Spleen (tissue), 11 donors: Measurements from ENCODE around the gene DDX31. TPM values are rescaled to one million over a fixed set of nuclear protein-coding genes. Genes with fewer than 3 reads are reported as not detected.
A peak's percentile ranks its signal among the peaks of the same experiment; 100 is the strongest.

ENCODE experiments used
- DNase-seq: peaks from one replicate; pipeline ENCODE4 v3.0.0-alpha.2; 2020
- H3K27ac ChIP-seq, 8 donors: fragments of 200-600 bp; sonication (generic) in 7 of 8; 1 replicate in 4 of 8; 2 replicates in 4 of 8; pipeline versions ENCODE4 v1.5.0 to v1.8.0; 2016 to 2021; ENCODE audit warnings: inconsistent platforms in 4 of 8, mild to moderate bottlenecking in 4 of 8, moderate library complexity in 1 of 8
- H3K27me3 ChIP-seq, 7 donors: fragments of 200-600 bp; sonication (generic) in 6 of 7; replicated peaks in 1 of 7; 1 replicate in 4 of 7; 2 replicates in 3 of 7; pipeline versions ENCODE4 v1.5.0 to v1.8.0; 2016 to 2021; ENCODE audit warnings: inconsistent platforms in 3 of 7, mild to moderate bottlenecking in 1 of 7
- H3K36me3 ChIP-seq, 6 donors: fragments of 200-600 bp; sonication (generic) in 5 of 6; 1 replicate in 4 of 6; 2 replicates in 2 of 6; pipeline versions ENCODE4 v1.5.0 to v1.8.0; 2016 to 2021; ENCODE audit warnings: inconsistent platforms in 2 of 6
- H3K4me1 ChIP-seq, 6 donors: fragments of 200-600 bp; sonication (generic) in 5 of 6; 1 replicate in 3 of 6; 2 replicates in 3 of 6; pipeline versions ENCODE4 v1.5.0 to v1.8.0; 2016 to 2021; ENCODE audit warnings: inconsistent platforms in 3 of 6
- H3K4me3 ChIP-seq, 8 donors: fragments of 200-600 bp; sonication (generic) in 7 of 8; 1 replicate in 4 of 8; 2 replicates in 4 of 8; pipeline versions ENCODE4 v1.5.0 to v1.8.0; 2016 to 2021; ENCODE audit warnings: inconsistent platforms in 4 of 8, mild to moderate bottlenecking in 4 of 8, moderate library complexity in 2 of 8
- H3K9me3 ChIP-seq, 8 donors: fragments of 200-600 bp; sonication (generic) in 7 of 8; 1 replicate in 4 of 8; 2 replicates in 4 of 8; pipeline versions ENCODE4 v1.5.0 to v1.8.0; 2016 to 2021; ENCODE audit warnings: inconsistent platforms in 4 of 8
- CTCF ChIP-seq, 11 experiments: fragments of 200-600 bp in 7 of 11; fragments of 450-650 bp in 4 of 11; sonication (generic) in 4 of 11; IDR thresholded peaks in 8 of 11; conservative IDR thresholded peaks in 3 of 11; 1 replicate in 7 of 11; 2 replicates in 4 of 11; pipeline versions ENCODE4 v1.4.0 to v1.8.0; 2016 to 2021; ENCODE audit warnings: antibody characterized with exemption in 11 of 11, inconsistent platforms in 4 of 11, mild to moderate bottlenecking in 1 of 11
- POLR2A ChIP-seq, 3 donors: fragments of 450-650 bp; IDR thresholded peaks; one replicate each; pipeline ENCODE4 v1.5.1; 2017; ENCODE audit warnings: antibody characterized with exemption in 3 of 3, mild to moderate bottlenecking in 1 of 3
- POLR2AphosphoS5 ChIP-seq, 3 donors: sonication (generic); formaldehyde crosslinking; IDR thresholded peaks; one replicate each; pipeline ENCODE4 v1.5.1; 2017; ENCODE audit warnings: antibody characterized with exemption in 3 of 3
- WGBS, 5 donors: extraction: QIAGEN DNeasy Blood & Tissue Kit in 3 of 5; methylation state at CpG; one replicate each; pipeline versions ENCODE4 v1.1.5 to v1.1.7; 2013 to 2018; 5-methylcytosine and 5-hydroxymethylcytosine counted together
- intact Hi-C: fragments of 100-400 bp; cut with DNase I; formaldehyde crosslinking; loops from one replicate; pipeline ENCODE4 v1.15.0; 2023; ENCODE audit warnings: low total_unique reads
- polyA plus RNA-seq, 3 donors: library from polyadenylated mRNA; stranded (reverse); fragments of 200-250 nt; gene quantifications; one replicate each; pipeline ENCODE4 v1.2.1, GENCODE V29; 2013
- total RNA-seq, 7 donors: library from RNA; depleted of rRNA in 3 of 7; stranded (reverse); fragments of >200 nt in 3 of 7; fragmentation: NEBNext Ultra II Directional in 4 of 7; extraction: Animal tissue kit (Norgen Biotek cat#: 25700) in 4 of 7; gene quantifications; one replicate each; pipeline versions ENCODE4 v1.1.0 to v1.2.1, GENCODE V29; 2016 to 2021
- donor health status: healthy with polysubstance abuse.
- donor health status: DM: no; HTN: no; CAD: no; lungs with moderate emphysema.
- donor health status: DM: no; HTN: no; CAD: no.
- donor health status: Bipolar disorder and iron deficiency.
- donor health status: healthy.
- donor health status: DM: no; HTN: no; CAD: no.
- donor health status: DM: yes; HTN: yes; CAD: no.

DDX31 gene
- total and polyA plus RNA-seq, 10 donors = 8.6 to 19.3 (median 14.7) TPM

DNA sequence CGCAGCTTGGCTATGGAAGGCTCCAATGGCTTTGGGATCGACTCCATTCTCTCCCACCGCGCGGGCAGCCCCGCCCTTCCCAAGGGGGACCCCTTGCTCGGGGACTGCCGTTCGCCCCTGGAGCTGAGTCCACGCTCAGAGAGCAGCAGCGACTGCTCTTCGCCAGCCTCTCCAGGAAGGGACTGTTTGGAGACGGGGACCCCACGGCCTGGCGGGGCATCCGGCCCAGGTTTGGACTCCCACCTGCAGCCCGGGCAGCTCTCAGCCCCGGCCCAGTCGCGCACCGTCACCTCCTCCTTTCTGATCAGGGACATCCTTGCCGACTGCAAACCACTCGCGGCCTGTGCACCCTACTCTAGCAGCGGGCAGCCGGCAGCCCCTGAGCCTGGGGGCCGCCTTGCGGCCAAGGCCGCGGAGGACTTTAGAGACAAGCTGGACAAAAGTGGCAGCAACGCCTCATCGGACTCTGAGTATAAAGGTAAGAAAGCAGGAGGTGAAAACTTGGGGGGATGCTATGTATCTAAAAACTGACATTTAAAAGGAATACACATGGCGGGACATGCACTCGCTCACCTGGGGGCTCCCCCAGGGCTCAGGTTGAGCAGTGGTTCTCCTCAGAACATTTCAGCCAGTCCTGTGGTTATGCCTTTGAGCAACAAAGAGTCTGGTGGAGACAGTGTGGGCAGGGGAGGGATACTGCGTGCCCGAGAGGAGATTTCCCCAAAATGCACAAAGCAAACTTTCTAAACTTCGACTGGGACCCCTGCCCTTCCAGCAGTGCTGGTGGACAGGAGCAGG, 86.8 kb downstream of the DDX31 start:
- DNase-seq = peak; percentile 62
- intact Hi-C loops = no loop called here
- no peak overlapping the region for H3K4me3 ChIP-seq

GRCh38 chr9:132582276-132582785, 87.5 kb downstream of the DDX31 start, which contains the start of gene BARHL1:
Gene BARHL1 (plus strand): TSS chr9:132582606. CDS start chr9:132582798, 192 bp downstream.
- no peaks in the 10 kb centered on the region for H3K36me3 ChIP-seq
- intact Hi-C loops = no loop called here
- H3K27me3 ChIP-seq = peaks cover 25 to 100% (median 94%) of the 10 kb centered on the region in 7 donors
- 3 to 9% (median 7%) methylated on average over 29 to 36 of the region's 36 CpGs for WGBS, 5 donors
- DNase-seq = no peak
- TF ChIP-seq POLR2AphosphoS5 (IDR thresholded peaks at IDR 0.05) = no peak
- TF ChIP-seq POLR2A (IDR thresholded peaks at IDR 0.05) = no peak
- TF ChIP-seq CTCF (IDR thresholded peaks at IDR 0.05 in 8 of 11, conservative IDR thresholded peaks at IDR 0.05 in 3 of 11) = no peak
- peaks cover 5 to 43% (median 26%) of the 10 kb centered on the region in 6 donors for H3K4me1 ChIP-seq
- peak within 1 kb of the TSS; percentile 7 to 57 (median 24) for H3K4me3 ChIP-seq
- no peaks in the 10 kb centered on the region for H3K9me3 ChIP-seq
- H3K27ac ChIP-seq = no peak within 1 kb of the TSS

More for the DNA sequence above, 86.8 kb downstream of the DDX31 start:
- Histone ChIP-seq H3K27me3 (peaks cover 27 to 100% (median 100%) of the 10 kb centered on the region in 7 donors), H3K36me3 (no peaks in the 10 kb centered on the region), H3K4me1 (peaks cover 5 to 48% (median 28%) of the 10 kb centered on the region in 6 donors), H3K9me3 (no peaks in the 10 kb centered on the region), H3K27ac (no peak overlapping the region)
- no peak for TF ChIP-seq POLR2A (IDR thresholded peaks at IDR 0.05)
- TF ChIP-seq POLR2AphosphoS5 (IDR thresholded peaks at IDR 0.05) = no peak
- no peak for TF ChIP-seq CTCF (IDR thresholded peaks at IDR 0.05 in 8 of 11, conservative IDR thresholded peaks at IDR 0.05 in 3 of 11)
- WGBS, 5 donors = 12 to 29% (median 17%) methylated on average over 25 to 37 of the region's 37 CpGs

- intact Hi-C loops = no loop called here
- H3K4me1 ChIP-seq = peaks cover 5 to 29% (median 11%) of the 10 kb centered on the region in 6 donors
- DNase-seq = no peak
- no peaks in the 10 kb centered on the region for H3K9me3 ChIP-seq
- no peak for TF ChIP-seq CTCF (IDR thresholded peaks at IDR 0.05 in 8 of 11, conservative IDR thresholded peaks at IDR 0.05 in 3 of 11)
- no peak for TF ChIP-seq POLR2AphosphoS5 (IDR thresholded peaks at IDR 0.05)
- no peak for TF ChIP-seq POLR2A (IDR thresholded peaks at IDR 0.05)
- 5 to 13% (median 9%) methylated on average over 15 of the region's 15 CpGs for WGBS, 5 donors
- H3K4me3 ChIP-seq = no peak overlapping the region
- no peaks in the 10 kb centered on the region for H3K36me3 ChIP-seq
- H3K27ac ChIP-seq = no peak overlapping the region
- H3K27me3 ChIP-seq = peaks cover 18 to 100% (median 68%) of the 10 kb centered on the region in 7 donors
Measured at GRCh38 chr9:132579427-132579798, 90.4 kb downstream of the DDX31 start.

- WGBS, 5 donors = 31 to 46% (median 34%) methylated on average over 5 to 7 of the region's 7 CpGs
- peak; percentile 35 for DNase-seq
- intact Hi-C loops = no loop called here
Measured at GRCh38 chr9:132578367-132578932, 91.3 kb downstream of the DDX31 start.

More at GRCh38 chr9:132578367-132578932, 91.3 kb downstream of the DDX31 start:
- Histone ChIP-seq H3K27ac (no peak overlapping the region), H3K4me1 (peaks cover 5 to 29% (median 11%) of the 10 kb centered on the region in 6 donors), H3K4me3 (no peak overlapping the region), H3K9me3 (no peaks in the 10 kb centered on the region), H3K27me3 (peaks cover 13 to 98% (median 59%) of the 10 kb centered on the region in 7 donors), H3K36me3 (no peaks in the 10 kb centered on the region)
- no peak for TF ChIP-seq CTCF (IDR thresholded peaks at IDR 0.05 in 8 of 11, conservative IDR thresholded peaks at IDR 0.05 in 3 of 11)
